Sigmoid colon (tissue), 3 donors: ENCODE results near the gene SLC1A2.

ENCODE experiments used
- CTCF ChIP-seq, 4 experiments: fragments of 450-650 bp in 3 of 4; fragments of 200-600 bp in 1 of 4; IDR thresholded peaks; one replicate each; pipeline ENCODE4 v1.5.1; 2016 to 2019; ENCODE audit warnings: antibody characterized with exemption in 4 of 4, mild to moderate bottlenecking in 3 of 4, moderate library complexity in 2 of 4
- POLR2A ChIP-seq, 2 donors: fragments of 450-650 bp; IDR thresholded peaks; one replicate each; pipeline ENCODE4 v1.6.1; 2016; ENCODE audit warnings: antibody characterized with exemption in 2 of 2, mild to moderate bottlenecking in 2 of 2, moderate library complexity in 2 of 2

GRCh38 chr11:35336726-35337125 lies 82.6 kb downstream of the SLC1A2 start:
- no peak for TF ChIP-seq CTCF (IDR thresholded peaks at IDR 0.05)
- no peak for TF ChIP-seq POLR2A (IDR thresholded peaks at IDR 0.05)
